HepG2 (cell line): ENCODE measurements around the gene SH3GL1. TPM values are rescaled to one million over a fixed set of nuclear protein-coding genes. Genes with fewer than 3 reads are reported as not detected.

Experiments used
- ADNP ChIP-seq: sonication (generic); formaldehyde crosslinking; IDR thresholded peaks from 2 replicates; pipeline ENCODE4 v1.4.0; 2020; ENCODE audit warnings: missing genetic modification reagents
- DMAP1 ChIP-seq: IDR thresholded peaks from 2 replicates; pipeline ENCODE4 v1.6.1; 2016
- HOXA5 ChIP-seq: sonication (generic); formaldehyde crosslinking; IDR thresholded peaks from 2 replicates; pipeline ENCODE4 v1.4.0; 2020; ENCODE audit warnings: missing genetic modification reagents
- IKZF4 ChIP-seq: sonication (generic); formaldehyde crosslinking; IDR thresholded peaks from 2 replicates; pipeline ENCODE4 v1.5.1; 2020; ENCODE audit warnings: borderline replicate concordance, mild to moderate bottlenecking, low read depth, missing genetic modification reagents; ENCODE audit errors: not compliant biosample characterization
- KDM2A ChIP-seq: sonication (generic); formaldehyde crosslinking; IDR thresholded peaks from 2 replicates; pipeline ENCODE4 v1.4.0; 2020; ENCODE audit warnings: low read depth, missing genetic modification reagents, borderline replicate concordance
- MLXIP ChIP-seq: sonication (generic); formaldehyde crosslinking; IDR thresholded peaks from 2 replicates; pipeline ENCODE4 v1.9.0; 2021; ENCODE audit warnings: missing genetic modification reagents, borderline replicate concordance
- NAIF1 ChIP-seq: sonication (generic); formaldehyde crosslinking; IDR thresholded peaks from 2 replicates; pipeline ENCODE4 v1.5.0; 2020; ENCODE audit warnings: mild to moderate bottlenecking, missing genetic modification reagents, borderline replicate concordance
- PITX1 ChIP-seq: sonication (generic); formaldehyde crosslinking; IDR thresholded peaks from 2 replicates; pipeline ENCODE4 v1.5.1; 2020; ENCODE audit warnings: mild to moderate bottlenecking, missing genetic modification reagents
- POLR2G ChIP-seq: fragments of 200-400 bp; formaldehyde crosslinking; IDR thresholded peaks from 2 replicates; pipeline ENCODE4 v1.6.1; 2018; ENCODE audit warnings: mild to moderate bottlenecking, low read depth, low read length, moderate library complexity
- SNRNP70 ChIP-seq: fragments of 200-400 bp; formaldehyde crosslinking; IDR thresholded peaks from 2 replicates; pipeline ENCODE4 v1.6.1; 2017; ENCODE audit warnings: mild to moderate bottlenecking, low read depth, low read length, moderate library complexity
- SOX13 ChIP-seq, 3 experiments: fragments of 450-650 bp in 1 of 3; sonication (generic) in 1 of 3; formaldehyde crosslinking in 1 of 3; IDR thresholded peaks in 2 of 3; conservative IDR thresholded peaks in 1 of 3; 2 replicates each; pipeline versions ENCODE4 v1.5.0 to v1.6.1; 2016 to 2020; ENCODE audit warnings: antibody characterized with exemption in 1 of 3, mild to moderate bottlenecking in 1 of 3, missing compliant biosample characterization in 1 of 3, missing genetic modification reagents in 1 of 3, moderate library complexity in 1 of 3
- STAT5B ChIP-seq: sonication (generic); formaldehyde crosslinking; IDR thresholded peaks from 2 replicates; pipeline ENCODE4 v1.4.0; 2020; ENCODE audit warnings: missing genetic modification reagents
- TFAP4 ChIP-seq: sonication (generic); IDR thresholded peaks from 2 replicates; pipeline ENCODE4 v1.6.1; 2016; ENCODE audit warnings: low read depth, borderline replicate concordance
- ZFP41 ChIP-seq: sonication (generic); formaldehyde crosslinking; IDR thresholded peaks from 2 replicates; pipeline ENCODE4 v1.4.0; 2020; ENCODE audit warnings: mild to moderate bottlenecking, missing genetic modification reagents, borderline replicate concordance
- ZGPAT ChIP-seq: IDR thresholded peaks from 2 replicates; pipeline ENCODE4 v1.6.1; 2016; ENCODE audit warnings: mild to moderate bottlenecking
- ZNF432 ChIP-seq: sonication (generic); formaldehyde crosslinking; IDR thresholded peaks from 2 replicates; pipeline ENCODE4 v1.5.0; 2020; ENCODE audit warnings: missing genetic modification reagents, mild to moderate bottlenecking, borderline replicate concordance
- ZNF558 ChIP-seq: sonication (generic); formaldehyde crosslinking; IDR thresholded peaks from 2 replicates; pipeline ENCODE4 v1.9.0; 2022; ENCODE audit warnings: mild to moderate bottlenecking, missing genetic modification reagents, borderline replicate concordance
- ZNF768 ChIP-seq: sonication (generic); formaldehyde crosslinking; IDR thresholded peaks from 2 replicates; pipeline ENCODE4 v1.4.0; 2020; ENCODE audit warnings: missing genetic modification reagents
- ZNF776 ChIP-seq: sonication (generic); formaldehyde crosslinking; IDR thresholded peaks from 2 replicates; pipeline ENCODE4 v1.4.0; 2020; ENCODE audit warnings: mild to moderate bottlenecking, missing genetic modification reagents
- polyA plus RNA-seq, 8 experiments: library from polyadenylated mRNA; depleted of rRNA in 3 of 8; stranded (reverse) in 7 of 8; unstranded in 1 of 8; fragments of >200 nt; fragmentation: Illumina TruSeq in 4 of 8; extraction: Trizol in 4 of 8; gene quantifications; 2 replicates each; pipeline versions ENCODE4 v1.2.1 to v1.2.3, GENCODE V29; 2011 to 2016; ENCODE audit warnings: low read depth in 4 of 8, missing spikeins in 1 of 8, mixed read lengths in 1 of 8; ENCODE audit not compliant: insufficient read depth in 1 of 8
- total RNA-seq, 5 experiments: library from RNA; depleted of rRNA; stranded (reverse); fragments of >200 nt; fragmentation: Illumina TruSeq; extraction: Trizol; gene quantifications; 2 replicates each; pipeline ENCODE4 v1.2.3, GENCODE V29; 2016; ENCODE audit warnings: low read depth in 1 of 5
- TF ChIP-seq, protein P1 (sequence below): sonication (generic); formaldehyde crosslinking; IDR thresholded peaks from 2 replicates; pipeline ENCODE4 v1.4.0; 2020; ENCODE audit warnings: mild to moderate bottlenecking, missing genetic modification reagents

SH3GL1 gene
- total and polyA plus RNA-seq, 2 of the 13 experiments (the other 11 are each of a cell fraction or from before 2014, with no cell fraction given), result 33.0 to 45.1 TPM

DNA sequence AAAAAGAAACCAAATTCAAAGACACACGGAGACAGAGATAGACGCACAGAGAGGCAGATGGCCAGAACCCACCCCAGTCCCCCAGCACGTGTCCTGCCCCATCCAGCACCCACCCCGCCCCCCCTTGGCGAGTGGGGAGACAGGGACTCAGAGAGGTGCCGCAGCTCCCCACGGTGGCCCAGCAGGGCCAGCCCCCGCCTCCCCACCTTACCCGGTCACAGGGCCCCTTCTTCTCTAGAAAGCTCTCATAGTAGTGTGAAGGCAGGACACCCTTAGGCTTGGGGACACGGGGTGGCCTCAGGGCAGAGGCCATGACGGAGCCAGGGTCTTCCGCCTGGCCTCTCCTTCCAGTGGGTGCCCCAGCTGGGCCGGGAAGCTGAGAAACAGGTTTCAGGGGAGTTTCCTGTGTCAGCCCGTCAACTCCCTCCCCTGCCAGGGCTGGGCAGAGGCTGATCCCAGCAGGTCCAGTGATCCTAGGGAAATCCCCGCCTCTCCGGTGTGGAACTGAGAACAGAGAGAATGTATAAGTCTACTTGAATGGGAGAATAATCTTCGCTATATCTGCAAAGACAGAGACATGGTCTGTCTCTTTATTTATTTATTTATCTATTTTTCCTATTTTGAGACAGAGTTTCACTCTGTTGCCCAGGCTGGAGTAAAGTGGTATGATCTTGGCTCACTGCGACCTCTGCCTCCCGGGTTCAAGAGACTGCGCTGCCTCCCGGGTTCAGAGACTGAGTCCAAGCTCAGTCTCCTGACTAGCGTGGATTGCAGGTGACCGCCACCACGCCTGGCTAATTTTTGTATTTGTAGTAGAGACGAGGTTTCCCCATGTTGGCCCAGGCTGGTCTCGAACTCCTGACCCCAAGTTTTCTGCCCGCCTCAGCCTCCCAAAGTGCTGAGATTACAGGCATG is 61.6 kb downstream of the SH3GL1 start, which contains the start of gene STAP2 (continued):
- no peak for TF ChIP-seq IKZF4 (CRISPR knock-in tag)
- TF ChIP-seq, protein P1, sequence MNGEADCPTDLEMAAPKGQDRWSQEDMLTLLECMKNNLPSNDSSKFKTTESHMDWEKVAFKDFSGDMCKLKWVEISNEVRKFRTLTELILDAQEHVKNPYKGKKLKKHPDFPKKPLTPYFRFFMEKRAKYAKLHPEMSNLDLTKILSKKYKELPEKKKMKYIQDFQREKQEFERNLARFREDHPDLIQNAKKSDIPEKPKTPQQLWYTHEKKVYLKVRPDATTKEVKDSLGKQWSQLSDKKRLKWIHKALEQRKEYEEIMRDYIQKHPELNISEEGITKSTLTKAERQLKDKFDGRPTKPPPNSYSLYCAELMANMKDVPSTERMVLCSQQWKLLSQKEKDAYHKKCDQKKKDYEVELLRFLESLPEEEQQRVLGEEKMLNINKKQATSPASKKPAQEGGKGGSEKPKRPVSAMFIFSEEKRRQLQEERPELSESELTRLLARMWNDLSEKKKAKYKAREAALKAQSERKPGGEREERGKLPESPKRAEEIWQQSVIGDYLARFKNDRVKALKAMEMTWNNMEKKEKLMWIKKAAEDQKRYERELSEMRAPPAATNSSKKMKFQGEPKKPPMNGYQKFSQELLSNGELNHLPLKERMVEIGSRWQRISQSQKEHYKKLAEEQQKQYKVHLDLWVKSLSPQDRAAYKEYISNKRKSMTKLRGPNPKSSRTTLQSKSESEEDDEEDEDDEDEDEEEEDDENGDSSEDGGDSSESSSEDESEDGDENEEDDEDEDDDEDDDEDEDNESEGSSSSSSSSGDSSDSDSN, result peak; percentile 39; the same call in 1 of the 2 replicates
- TF ChIP-seq ZNF432, result no peak
- TF ChIP-seq NAIF1 (CRISPR knock-in tag), result no peak
- TF ChIP-seq ZGPAT (CRISPR knock-in tag), result no peak
- TF ChIP-seq DMAP1 (CRISPR knock-in tag), result peak; percentile 25; the same call in 1 of the 2 replicates
- TF ChIP-seq ZNF776 (CRISPR knock-in tag), result peak; percentile 16; the same call in 1 of the 2 replicates
- no peak for TF ChIP-seq HOXA5 (CRISPR knock-in tag)
- peak; percentile 39; the same call in 1 of the 2 replicates for TF ChIP-seq POLR2G
- TF ChIP-seq TFAP4, result peak; percentile 55; the same call in 1 of the 2 replicates
- TF ChIP-seq ZFP41 (CRISPR knock-in tag), result 0 out of 2 replicates have a peak, but pooled peaks have one; percentile 41
- TF ChIP-seq ZNF768, result peak; percentile 95
- no peak for TF ChIP-seq SOX13 (IDR thresholded peaks at IDR 0.05)
- TF ChIP-seq SOX13 (CRISPR knock-in tag; conservative IDR thresholded peaks at IDR 0.05 in 1 of 2, IDR thresholded peaks at IDR 0.05 in 1 of 2), result no peak
- TF ChIP-seq KDM2A (CRISPR knock-in tag), result 0 out of 2 replicates have a peak, but pooled peaks have one; percentile 17
- TF ChIP-seq STAT5B (CRISPR knock-in tag), result no peak
- TF ChIP-seq ADNP (CRISPR knock-in tag), result no peak
- TF ChIP-seq SNRNP70, result no peak
- no peak for TF ChIP-seq MLXIP
- no peak for TF ChIP-seq PITX1 (CRISPR knock-in tag)
- TF ChIP-seq ZNF558, result 0 out of 2 replicates have a peak, but pooled peaks have one; percentile 15
